Activated CD8-positive, alpha-beta memory T cell treated with anti-CD3 and anti-CD28 coated beads, Interleukin-2, amount 50 U/mL, for 4 hours (primary cell): ENCODE measurements around the gene CBS.
"Not testable (repeated sequence)": the region's sequence is repeated elsewhere in the genome, so short reads cannot be mapped to it uniquely, and the experiment has no call there.

Experiments used
- DNase-seq: peaks from one replicate; pipeline ENCODE4 v3.0.0-alpha.2; 2020

CBS gene

DNA sequence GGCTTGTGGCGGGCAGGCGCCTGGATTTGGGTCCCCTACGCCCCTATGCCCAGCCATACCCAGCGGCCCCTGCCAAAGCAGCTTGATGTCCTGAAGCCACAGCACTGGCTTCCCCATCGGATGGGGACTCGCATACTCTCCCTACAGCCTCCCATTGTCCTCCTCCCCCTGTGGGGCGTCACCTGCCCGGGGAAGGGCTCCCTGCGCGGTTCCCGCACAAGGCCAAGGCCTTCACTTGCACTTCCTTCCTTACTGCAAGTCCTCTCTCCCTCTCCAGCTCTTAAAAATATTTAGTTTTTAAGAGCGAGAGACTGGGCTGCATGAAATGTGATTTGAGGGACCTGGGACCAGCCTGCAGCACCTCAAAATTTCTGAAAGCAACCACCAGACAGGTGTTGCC, 8.9 kb downstream of the CBS start:
- DNase-seq, result not testable (repeated sequence)

DNA sequence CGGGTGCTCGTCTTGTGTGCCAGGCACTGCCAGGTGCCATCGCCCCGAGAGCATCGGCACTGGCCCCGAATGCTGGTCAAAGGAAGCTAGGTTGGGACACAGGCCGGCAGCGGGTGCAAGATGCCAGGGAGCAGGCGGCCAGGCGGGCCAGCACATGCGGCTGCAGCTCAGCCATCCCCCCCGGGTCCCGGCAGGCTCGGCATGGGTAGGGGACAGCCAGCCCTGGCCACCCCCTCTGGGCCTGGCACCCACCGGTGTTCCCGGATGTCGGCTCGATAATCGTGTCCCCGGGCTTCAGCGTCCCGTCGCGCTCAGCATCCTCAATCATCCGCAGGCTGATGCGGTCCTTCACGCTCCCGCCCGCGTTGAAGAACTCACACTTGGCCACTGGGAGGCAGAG, 9.6 kb downstream of the CBS start:
- not testable (repeated sequence) for DNase-seq

DNA sequence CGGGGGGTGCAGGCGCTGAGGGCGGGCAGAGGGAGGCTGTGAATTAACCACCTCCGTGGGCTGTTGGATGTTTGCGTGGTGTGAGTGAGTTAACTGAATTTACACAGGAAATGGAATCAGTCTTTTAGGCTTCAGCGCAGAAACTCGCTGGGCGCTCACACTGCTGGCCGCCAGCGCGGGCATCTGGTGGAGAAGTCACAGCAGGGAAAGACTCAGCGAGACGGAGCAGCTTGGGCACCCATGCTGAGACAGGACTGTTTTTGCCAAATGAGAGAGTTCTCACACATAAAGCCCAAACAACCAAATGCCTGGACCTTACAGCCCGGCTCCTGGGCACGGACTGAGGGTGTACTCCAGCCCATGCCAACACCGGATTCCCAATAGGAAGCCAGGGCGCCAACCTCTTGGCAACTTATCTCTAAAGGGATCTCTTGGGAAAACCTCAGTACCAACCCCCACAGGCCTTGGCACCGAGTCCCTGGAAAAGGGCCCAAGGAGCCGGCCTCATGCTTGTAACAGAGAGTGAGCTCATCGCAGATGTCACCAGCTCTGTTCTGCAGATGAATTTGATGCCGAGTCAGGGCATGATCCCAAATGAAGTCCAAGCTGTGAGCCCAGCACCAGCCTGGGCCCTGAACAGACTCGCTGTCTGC, 11.2 kb downstream of the CBS start:
- not testable (repeated sequence) for DNase-seq

DNA sequence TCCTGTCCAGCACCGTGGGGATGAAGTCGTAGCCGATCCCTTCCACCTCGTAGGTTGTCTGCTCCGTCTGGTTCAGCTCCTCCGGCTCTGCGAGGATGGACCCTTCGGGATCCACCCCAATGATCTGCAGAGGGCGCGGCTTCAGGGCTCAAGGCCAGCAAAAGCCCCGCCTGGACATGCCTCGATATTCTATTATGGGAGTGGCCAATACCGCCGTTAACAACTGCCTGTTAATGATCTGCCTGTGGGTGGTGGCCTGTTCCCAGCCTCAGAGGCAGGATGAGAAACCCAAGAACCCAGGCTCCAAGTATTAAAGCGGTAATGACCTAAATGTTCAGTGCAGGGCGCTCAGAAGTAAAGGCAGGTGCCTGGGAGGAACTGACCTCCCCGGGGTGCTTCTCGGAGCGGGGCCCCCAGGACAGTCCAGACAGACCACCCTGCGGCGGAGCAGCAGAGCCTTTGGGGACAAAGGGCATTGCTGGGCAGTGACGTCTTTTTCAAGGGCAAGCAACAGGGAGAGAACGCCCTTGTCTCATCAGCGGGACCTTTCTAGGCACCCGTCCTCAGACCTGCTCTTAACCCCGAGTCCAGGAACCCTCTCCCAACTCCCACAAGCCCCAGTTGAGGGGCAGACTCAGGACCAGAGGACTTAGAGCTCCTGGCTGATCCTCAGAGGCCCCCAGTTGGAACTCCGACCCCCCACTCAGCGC, 12.5 kb downstream of the CBS start:
- not testable (repeated sequence) for DNase-seq

DNA sequence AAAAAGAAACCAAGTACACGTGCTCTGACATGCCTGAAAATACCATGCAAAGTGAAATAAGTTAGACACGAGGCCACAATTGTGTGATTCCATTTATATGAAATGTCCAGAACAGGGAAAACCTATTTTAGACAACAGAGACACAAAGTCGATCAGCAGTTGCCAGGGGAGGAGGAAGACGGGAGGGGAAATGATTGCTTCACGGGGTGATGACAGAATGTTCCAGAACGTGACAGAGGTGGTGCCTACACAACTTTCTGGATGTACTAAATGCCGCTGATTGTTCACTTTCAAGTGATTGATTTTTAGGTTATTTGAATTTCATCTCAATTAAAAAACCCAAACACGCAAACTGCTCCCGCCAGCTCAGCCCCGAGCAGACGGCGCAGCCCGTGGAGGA, 22.5 kb downstream of the CBS start:
- DNase-seq, result not testable (repeated sequence)

DNA sequence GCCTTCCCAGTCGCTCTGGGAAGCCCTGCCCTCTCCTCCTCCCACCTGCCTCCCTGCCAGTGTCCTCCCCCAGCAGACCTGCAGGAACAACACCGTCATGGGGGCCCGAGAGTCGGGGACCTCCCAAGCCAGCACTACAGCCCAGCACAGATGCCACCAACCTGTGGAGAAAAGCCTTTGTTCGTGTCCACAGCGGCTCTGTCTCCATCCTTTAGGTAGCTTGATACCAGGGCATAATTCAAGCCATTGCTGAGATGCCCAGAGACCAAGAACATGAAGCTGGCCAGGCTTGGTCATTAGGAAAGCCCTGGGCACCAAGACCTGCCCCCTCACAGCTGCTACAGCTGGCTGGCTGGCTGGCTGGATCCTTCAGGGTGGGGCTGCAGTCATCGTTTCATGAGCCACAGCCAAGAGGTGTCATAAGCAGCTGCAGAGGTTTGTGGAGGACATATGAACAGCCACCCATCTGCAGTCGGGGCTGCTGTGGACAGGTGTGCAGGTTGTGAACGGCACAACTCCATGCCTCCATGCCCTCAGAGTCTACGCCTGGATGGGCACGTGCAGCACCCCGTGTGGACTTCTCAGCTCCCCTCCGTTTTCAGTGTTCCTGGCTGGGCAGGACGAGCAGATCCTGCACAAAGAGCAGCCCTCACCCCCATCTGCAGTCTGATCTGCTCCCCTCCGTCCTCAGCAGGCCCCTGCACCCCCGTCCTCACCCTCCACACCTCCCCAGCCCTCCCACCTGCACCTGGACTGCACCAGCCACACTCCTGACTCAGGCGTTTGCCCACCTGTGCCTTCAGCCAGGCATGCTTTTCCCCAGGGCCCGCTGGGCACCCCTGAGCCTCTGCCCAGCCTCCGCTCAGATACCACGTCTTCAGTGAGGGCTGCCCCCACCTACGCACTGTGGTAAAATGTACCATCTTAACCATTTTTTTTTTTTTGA, 29.5 kb downstream of the CBS start:
- DNase-seq, result not testable (repeated sequence)

DNA sequence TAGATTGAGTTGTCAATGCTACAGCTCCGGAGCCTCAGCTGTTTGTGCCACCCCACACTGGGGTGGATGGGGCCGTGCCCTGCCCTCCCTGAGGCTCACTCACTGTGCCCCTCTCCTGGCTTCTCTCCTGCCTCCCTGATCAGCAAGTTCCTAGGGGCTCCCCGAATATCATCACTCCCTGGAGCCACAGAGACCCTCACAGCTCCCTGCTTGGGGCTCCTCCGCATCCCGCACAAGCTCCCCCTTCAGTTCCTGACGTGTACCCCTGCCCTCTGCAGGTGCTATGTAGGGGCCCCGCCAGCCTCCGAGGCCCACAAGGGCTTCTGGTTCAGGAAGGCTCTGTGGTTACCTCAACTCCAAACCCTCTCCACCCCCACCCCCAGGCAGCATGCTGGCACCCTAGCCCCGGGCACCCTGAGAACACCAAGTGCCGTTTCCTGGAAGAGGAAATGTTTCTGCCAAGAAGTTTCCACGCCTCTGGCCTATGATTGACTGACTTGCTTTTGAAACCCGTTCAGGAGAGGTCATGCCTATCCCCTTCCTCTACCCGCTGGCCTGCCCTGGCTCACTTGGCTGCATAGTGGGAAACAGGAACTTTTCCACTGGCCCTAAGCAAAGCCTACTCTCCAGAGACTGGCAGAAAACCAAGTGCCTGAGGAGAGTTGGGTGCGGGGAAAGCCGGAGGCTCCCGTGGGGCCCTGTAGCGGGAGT, 30.3 kb downstream of the CBS start:
- not testable (repeated sequence) for DNase-seq

DNA sequence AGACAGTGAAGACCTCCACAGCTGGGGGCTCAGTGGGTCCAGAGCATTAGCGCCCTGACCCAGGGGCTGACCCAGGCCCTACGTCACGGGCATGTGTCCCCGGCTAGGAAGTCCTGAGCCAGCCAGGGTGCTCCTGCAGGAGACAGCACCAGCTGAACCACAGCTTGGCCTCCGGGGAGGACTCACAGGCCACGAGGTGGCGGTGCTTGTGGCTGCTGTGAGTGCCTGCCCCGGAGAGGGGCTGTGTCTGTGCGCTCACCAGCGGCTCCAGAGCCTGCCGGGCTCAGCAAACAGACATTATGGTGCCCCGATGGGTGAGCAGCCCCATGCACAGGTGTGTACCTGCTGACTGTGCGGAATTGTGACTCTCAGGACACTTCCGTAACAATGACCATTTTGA, 31.1 kb downstream of the CBS start:
- DNase-seq, result not testable (repeated sequence)

DNA sequence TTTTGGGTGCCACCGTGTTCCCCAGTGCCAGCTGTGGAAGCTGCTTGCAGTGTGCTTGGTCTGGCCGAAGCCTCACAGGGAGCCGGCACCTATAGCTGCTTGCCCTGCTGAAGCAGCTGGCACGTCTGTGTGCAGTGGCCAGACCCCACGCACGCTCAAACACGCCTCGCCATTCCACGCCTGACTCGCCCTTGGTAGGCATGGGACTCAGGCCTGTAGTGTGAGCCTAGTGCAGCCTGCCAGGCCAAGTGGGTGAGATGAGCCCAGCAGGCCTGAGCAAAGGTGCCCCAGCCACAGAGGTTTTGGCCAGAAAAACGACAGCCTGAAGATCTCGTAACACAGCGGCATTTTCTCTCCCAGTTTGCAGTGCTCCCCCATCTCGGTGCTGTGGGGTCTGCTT, 32.3 kb downstream of the CBS start:
- DNase-seq, result not testable (repeated sequence)

DNA sequence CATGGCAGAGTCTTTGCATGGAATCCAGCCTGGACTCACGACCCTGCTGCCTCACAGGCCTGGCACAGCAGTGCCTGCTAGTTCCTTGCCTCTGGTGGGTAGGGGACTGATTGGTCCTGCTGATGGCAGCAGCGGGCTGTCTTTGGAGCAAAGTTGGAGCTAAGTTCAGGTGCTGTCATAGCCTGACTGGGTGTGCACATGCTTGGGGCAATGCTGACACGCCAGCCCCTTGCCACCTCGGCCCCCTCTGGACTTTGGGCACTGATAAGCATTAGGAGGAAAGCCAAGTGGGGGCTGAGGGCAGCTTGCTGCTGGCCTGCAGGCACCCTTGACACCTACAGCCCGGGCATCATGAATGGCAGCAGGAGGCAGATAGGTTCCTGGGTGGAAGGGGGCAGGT, 33.5 kb downstream of the CBS start:
- not testable (repeated sequence) for DNase-seq

DNA sequence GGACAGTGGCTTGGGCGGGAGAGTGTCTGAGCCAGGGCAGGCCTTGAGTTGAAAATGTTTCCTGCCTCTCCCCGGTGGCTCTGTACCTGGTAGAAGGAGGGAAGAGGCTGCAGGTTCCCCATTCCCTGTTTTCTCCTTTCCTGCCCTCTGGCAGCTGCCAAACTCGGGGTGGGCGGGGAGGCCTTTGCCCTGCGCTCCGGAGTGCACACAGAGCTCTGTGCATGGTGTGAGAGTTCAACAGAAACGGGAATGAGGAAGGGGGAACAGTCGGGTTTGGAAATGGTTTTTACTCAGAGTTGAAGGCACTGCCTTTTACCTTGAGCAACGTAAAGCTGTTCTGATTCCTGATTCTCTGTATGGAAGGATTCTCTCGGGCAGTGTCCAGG, 37.0 kb downstream of the CBS start:
- DNase-seq, result not testable (repeated sequence)

DNA sequence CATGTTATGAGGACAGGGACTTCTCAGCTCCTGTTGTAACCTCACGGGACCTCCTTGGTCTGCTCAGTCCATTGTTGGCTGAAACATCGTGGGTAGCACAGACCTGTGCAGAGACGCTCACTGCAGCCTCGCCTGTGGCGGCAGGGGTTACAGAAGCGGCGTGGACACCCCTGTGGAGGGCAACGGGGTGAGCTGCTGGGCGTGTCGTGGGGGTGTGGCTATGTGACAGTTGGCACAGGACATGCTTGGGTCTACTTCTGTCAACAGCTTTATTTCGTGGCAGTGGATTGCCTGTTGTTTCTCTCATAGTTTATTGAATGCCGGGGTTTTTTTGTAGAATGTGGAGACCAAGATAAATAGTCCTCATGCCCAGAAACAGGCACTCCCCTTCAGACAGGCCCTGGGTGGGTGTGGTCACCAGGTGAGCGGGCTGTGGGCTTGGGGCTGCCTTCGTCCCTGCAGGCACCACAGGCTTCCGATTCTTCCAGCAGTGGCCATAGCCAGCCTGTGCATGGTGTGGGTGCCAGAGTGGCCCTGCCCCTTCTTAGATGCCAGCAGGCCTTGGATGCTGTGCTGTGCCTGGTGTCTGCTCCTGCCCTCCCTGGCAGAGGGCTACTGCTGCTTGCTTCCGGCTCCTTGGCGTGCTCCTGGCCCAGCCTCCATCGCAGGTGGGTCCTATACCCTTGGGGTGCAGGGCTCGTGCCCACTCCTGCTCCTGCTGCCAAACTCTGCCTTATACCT, 37.5 kb downstream of the CBS start:
- DNase-seq, result not testable (repeated sequence)

DNA sequence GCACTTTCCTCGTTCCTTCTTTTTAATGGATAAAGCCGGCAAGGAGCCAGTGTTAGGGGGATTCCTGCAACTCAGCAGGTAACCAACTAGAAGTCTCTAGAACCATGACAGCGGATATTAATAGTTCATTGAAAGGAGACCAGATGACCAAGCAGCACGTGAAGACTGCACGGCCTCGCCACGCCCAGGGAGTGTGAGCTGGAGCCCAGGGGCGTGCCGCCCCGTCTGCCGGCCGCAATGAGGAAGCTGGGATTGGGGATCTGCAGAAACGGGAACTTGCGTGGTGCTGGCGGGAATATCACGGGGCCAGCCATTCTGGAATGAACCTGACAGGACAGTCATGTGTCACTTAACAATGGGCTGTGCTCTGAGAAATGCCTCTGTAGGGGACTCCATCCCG, 38.7 kb downstream of the CBS start:
- not testable (repeated sequence) for DNase-seq

DNA sequence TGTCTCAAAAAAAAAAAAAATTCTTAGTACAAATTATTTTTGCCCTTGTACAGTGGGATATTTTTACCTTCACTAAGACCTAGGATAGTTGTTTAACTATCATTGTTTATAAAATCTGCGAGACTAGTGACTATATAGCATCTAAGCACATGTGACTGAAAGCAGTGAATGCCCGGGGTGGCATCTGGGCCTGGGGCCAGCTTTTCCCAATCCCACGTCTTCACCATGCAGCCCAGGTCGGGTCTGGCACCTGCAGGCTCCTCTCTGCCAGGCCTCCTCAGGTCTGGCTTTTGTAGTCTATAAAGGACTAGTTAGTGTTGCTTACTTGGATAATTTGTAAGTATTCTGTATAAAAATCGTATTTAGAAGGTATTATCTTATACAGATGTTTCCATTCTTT, 40.8 kb downstream of the CBS start:
- no peak for DNase-seq

DNA sequence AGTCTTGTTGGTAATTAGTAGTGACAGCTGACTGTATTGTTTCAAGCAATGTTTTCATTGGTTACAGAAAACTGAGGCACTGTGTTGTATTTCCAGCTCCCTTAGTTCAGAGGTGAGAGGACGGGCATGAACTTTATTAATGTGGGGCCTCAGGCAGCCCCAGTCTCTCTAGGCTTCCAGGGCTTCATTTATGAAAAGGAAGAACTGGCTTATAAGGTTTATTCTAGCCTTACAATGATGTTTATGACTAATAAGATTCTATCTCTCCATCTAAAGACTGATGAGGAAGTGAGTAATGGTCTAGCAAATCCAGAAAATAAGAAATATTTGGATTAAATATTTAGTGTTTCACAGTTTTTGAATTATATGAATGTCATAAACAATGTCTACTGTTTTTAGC, 41.5 kb downstream of the CBS start:
- no peak for DNase-seq

DNA sequence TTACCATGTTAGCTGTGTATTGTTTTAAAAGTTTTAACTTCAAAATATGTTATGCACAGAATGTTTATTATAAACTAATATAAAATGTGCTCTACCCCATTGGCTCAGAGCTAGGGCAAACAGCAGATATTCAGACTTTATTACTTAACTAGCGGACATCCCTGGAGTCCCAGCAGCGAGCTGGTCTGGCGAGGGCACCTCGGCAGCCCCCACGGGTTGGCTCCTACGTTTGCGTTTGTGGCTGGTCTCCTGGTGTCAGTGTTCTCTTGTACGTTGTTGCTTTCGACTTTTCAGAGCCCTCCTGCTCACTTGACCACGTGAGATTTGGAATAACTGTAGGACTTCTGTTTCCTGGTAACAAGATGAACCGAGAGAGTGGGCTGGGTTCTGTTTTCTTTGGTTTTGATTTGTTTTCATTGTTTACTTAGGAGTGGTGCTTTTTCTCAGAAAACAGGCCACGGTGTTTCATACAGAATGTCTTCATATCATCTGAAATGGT, 44.5 kb downstream of the CBS start:
- no peak for DNase-seq

DNA sequence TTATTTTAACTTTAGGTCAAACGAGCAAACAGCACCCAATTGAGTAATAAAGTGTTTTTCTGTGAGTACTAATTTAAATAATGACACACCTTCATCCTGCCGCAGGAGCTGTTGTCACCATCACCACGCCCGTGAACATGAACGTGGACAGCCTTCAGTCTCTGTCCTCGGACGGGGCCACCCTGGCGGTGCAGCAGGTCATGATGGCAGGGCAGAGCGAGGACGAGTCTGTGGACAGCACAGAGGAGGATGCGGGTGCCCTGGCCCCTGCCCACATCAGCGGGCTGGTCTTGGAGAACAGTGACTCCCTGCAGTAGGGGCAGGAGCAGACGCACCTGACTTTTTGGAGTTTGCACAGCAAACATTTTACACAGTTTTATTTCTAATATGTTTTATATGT, 45.9 kb downstream of the CBS start:
- DNase-seq, result no peak

DNA sequence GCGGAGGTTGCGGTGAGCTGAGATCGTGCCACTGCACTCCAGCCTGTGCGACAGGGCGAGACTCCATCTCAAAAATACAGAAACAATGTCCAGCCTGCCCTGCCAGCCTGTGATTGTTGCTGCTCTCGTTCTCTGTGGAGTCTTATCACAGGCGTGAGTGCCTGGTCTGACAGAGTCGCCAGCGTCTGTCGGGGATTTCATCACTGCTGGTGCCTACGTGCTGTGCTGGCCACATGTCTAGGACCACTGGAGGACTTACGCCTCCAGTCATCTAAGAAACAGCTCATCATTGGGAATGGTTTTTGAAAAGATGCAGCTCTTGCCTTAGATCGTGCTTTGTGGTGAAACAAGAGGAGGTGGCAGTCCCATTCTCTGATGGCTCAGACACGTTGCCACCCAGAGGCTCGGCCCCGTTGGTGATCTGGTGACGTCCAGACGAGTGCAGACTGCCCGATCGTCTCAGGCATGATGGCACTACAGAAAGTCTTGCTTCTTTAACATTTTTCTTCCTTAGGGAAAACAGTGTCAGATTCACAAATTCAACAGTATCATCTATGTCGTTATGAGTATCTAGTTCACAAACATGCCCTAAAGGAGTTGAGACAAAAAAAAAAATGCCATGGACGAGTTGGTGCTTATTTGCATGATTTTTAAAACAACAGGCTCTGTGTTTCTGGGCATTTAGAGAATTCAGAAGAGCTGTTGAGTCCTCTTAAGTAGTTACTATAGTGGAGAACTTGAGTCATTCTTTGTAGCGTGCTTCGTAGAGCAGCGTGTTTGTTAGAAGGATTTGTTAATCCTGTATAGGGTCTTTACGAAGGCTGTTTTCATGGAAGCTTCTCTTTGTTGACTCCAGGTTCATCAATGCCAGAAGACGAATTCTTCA, 47.5 kb downstream of the CBS start:
- DNase-seq, result no peak

DNA sequence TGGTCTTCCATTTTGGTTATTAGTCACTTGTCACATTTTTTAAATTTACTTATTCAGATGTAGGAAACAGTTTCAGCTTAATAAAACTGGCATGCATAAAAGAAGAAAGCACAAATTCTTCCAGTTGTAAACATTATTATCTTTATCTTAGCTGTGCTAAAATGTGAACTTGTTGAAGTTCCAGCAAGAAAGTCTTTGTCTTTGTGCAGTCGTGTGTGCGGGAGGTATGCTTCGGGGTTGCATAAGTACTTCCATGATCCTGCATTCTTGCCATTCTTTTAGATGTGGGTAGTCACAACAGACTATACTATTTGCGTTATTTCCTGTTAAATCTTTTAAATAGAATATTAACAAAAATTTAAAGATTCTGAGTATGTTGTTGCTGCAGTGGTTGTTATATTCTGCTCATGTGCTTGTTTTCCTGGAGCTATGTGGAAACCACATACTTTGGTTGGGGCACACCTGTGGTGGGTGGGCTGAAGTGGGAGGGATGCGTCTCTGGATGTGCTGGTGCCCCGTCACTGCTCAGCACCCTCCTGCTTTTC, 49.9 kb downstream of the CBS start:
- no peak for DNase-seq

DNA sequence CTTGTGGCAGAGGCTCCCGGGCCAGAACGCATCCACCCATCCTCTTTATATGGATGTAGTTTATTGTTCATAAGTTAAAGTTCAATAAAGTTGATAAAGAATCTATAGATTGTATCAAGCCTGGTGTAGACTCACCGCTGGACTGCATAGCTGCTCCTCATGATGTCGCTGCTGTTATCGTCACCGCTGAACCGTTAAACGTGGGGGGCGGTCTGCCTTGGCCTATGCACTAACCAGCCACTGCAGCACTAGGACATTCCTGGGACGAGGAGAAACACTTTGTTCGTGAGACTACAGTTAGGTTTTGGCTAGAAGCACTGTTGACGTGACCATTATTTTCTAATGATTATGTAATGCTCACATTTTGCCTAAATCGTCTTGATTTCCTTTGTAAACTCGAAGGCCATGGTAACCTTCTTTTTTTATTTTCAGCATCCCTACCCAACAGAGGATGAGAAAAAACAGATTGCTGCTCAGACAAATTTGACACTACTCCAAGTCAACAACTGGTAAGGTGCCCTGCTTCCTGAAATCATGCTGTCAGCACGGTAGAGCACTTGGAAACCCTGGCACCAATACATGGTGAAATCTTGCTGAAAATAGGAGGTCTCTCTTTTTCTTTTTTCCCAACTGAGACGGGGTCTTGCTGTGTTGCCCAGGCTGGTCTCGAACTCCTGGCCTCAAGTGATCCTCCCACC, 51.0 kb downstream of the CBS start:
- DNase-seq, result no peak
